ENCODE measurements around the gene GNAL.

Gene GNAL

GRCh38 chr18:11798271-11798670 lies 109.2 kb downstream of the GNAL start:
- Histone ChIP-seq H3K4me3 (ENCODE audit: low read depth in 1 of 2, low read length in 2 of 2) (no peak overlapping the region), H3K9ac (ENCODE audit: low read length) (no peak overlapping the region), H3K9me3 (ENCODE audit: low read length) (no peaks in the 10 kb centered on the region), H3K27me3 (ENCODE audit: control insufficient read depth in 1 of 2, insufficient read depth in 2 of 2, low read length in 2 of 2) (no peaks in the 10 kb centered on the region), H3K27ac (ENCODE audit: low read depth, low read length) (no peak overlapping the region), H3K4me1 (ENCODE audit: insufficient read depth, low read length) (no peaks in the 10 kb centered on the region), H3K36me3 (ENCODE audit: insufficient read depth, low read length) (no peaks in the 10 kb centered on the region)

DNA sequence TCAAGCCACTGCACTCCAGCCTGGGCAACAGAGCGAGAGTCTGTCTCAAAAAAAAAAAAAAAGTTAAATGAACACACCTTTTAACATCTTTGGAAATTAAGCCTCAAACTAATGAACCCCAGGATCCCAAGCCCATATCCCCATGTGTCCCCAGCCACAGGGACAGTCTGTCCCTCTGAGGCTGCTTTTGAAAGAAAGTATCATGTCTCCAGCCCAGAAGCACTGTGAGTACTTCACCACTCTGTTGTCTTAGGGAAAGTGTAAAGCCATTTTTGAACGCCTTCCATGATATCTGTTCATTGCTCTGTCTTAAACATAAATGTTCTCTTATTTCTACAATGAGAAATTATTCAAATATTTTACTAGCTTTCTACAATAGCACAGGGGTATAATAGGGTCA lies 110.0 kb downstream of the GNAL start:
- no peak overlapping the region for H3K4me3 ChIP-seq (ENCODE audit: low read depth in 1 of 2, low read length in 2 of 2)
- H3K9ac ChIP-seq (ENCODE audit: low read length), result no peak overlapping the region
- H3K36me3 ChIP-seq (ENCODE audit: insufficient read depth, low read length), result no peaks in the 10 kb centered on the region
- H3K9me3 ChIP-seq (ENCODE audit: low read length), result no peaks in the 10 kb centered on the region
- no peaks in the 10 kb centered on the region for H3K27me3 ChIP-seq (ENCODE audit: control insufficient read depth in 1 of 2, insufficient read depth in 2 of 2, low read length in 2 of 2)
- H3K4me1 ChIP-seq (ENCODE audit: insufficient read depth, low read length), result no peaks in the 10 kb centered on the region
- H3K27ac ChIP-seq (ENCODE audit: low read depth, low read length), result no peak overlapping the region

DNA sequence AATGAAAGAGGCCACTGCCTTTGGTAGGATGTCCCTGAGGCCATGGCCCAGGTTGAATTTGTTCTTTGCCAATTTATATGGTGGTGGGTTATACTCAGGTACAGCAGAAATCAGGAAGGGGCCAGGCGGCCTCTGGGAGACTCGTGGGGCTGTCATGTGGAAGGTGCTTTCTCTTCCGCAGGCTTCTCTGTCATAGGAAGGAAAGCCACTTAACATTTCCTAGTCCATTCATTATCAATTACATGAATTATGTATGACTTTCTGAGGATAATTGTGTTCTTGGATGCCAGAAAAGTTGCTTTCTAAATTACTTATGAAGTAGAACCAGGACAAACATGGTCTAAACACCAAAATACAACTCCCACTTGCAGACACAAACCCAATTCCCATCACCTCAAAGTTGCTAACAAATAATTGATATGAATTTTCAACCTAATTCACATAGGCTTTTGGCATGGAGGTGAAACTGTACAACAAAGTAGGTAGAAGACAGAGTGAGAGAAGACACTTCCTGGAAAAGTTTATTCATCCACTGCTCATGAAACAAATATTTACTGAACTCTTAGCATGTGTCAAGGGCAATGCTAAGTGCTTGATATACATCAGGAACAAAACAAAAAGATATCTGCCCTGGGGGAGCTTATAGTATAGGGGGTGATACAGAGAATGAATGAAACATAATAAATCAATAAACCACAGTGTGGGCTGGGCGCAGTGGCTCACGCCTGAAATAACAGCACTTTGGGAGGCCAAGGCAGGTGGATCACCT lies 111.7 kb downstream of the GNAL start:
- H3K9ac ChIP-seq (ENCODE audit: low read length), result no peak overlapping the region
- no peaks in the 10 kb centered on the region for H3K4me1 ChIP-seq (ENCODE audit: insufficient read depth, low read length)
- H3K27ac ChIP-seq (ENCODE audit: low read depth, low read length), result no peak overlapping the region
- H3K9me3 ChIP-seq (ENCODE audit: low read length), result no peaks in the 10 kb centered on the region
- no peaks in the 10 kb centered on the region for H3K27me3 ChIP-seq (ENCODE audit: control insufficient read depth in 1 of 2, insufficient read depth in 2 of 2, low read length in 2 of 2)
- no peaks in the 10 kb centered on the region for H3K36me3 ChIP-seq (ENCODE audit: insufficient read depth, low read length)
- H3K4me3 ChIP-seq (ENCODE audit: low read depth in 1 of 2, low read length in 2 of 2), result no peak overlapping the region

- H3K36me3 ChIP-seq (ENCODE audit: insufficient read depth, low read length), result no peaks in the 10 kb centered on the region
- no peak overlapping the region for H3K9ac ChIP-seq (ENCODE audit: low read length)
- H3K4me3 ChIP-seq (ENCODE audit: low read depth in 1 of 2, low read length in 2 of 2), result no peak overlapping the region
- H3K9me3 ChIP-seq (ENCODE audit: low read length), result no peaks in the 10 kb centered on the region
- H3K27me3 ChIP-seq (ENCODE audit: control insufficient read depth in 1 of 2, insufficient read depth in 2 of 2, low read length in 2 of 2), result no peaks in the 10 kb centered on the region
- H3K4me1 ChIP-seq (ENCODE audit: insufficient read depth, low read length), result no peaks in the 10 kb centered on the region
- no peak overlapping the region for H3K27ac ChIP-seq (ENCODE audit: low read depth, low read length)
Observed at GRCh38 chr18:11801573-11801972, 112.5 kb downstream of the GNAL start.

DNA sequence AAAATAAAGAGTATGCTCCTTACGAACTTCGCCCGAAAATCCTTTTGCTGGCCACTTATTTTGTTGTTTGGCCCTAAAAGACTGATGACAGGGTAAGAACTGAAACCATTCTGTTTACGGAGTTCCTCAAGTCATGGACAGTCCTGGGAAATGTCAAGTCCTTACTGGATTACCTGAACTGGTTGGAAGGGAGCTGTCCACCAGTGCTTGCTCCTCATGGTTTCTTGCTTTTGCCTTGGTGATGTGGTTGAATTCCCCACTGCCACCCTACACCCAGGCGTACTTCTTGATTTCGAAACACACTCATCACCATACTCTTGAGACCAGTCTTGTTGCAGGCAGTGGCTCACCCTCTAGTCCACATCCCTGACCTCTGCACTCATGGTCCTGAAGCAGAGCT lies 113.1 kb downstream of the GNAL start:
- Histone ChIP-seq H3K27me3 (ENCODE audit: control insufficient read depth in 1 of 2, insufficient read depth in 2 of 2, low read length in 2 of 2) (no peaks in the 10 kb centered on the region), H3K4me1 (ENCODE audit: insufficient read depth, low read length) (no peaks in the 10 kb centered on the region), H3K36me3 (ENCODE audit: insufficient read depth, low read length) (no peaks in the 10 kb centered on the region), H3K4me3 (ENCODE audit: low read depth in 1 of 2, low read length in 2 of 2) (no peak overlapping the region), H3K27ac (ENCODE audit: low read depth, low read length) (no peak overlapping the region), H3K9me3 (ENCODE audit: low read length) (no peaks in the 10 kb centered on the region), H3K9ac (ENCODE audit: low read length) (no peak overlapping the region)

DNA sequence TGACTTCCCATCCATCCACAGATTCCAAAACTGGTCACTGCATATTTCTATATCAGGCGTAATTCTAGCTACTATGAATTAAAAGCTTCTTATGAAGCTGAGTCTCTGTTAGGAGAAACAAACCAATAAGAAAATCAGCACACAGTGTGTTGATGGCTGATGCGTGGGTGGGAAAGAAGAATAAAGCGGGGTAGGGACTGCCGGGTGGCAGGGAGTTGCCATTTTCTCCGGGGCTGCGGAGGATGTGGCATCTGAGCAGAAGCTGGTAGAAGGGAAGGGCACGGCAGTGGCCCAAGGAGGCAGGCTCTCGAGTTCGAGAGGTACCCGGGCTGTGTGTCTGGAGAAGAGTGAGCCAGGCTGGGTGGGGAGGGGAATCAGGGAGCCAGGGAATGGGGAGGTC lies 113.5 kb downstream of the GNAL start:
- no peaks in the 10 kb centered on the region for H3K27me3 ChIP-seq (ENCODE audit: control insufficient read depth in 1 of 2, insufficient read depth in 2 of 2, low read length in 2 of 2)
- H3K4me3 ChIP-seq (ENCODE audit: low read depth in 1 of 2, low read length in 2 of 2), result no peak overlapping the region
- H3K4me1 ChIP-seq (ENCODE audit: insufficient read depth, low read length), result no peaks in the 10 kb centered on the region
- H3K9me3 ChIP-seq (ENCODE audit: low read length), result no peaks in the 10 kb centered on the region
- H3K36me3 ChIP-seq (ENCODE audit: insufficient read depth, low read length), result no peaks in the 10 kb centered on the region
- no peak overlapping the region for H3K27ac ChIP-seq (ENCODE audit: low read depth, low read length)
- no peak overlapping the region for H3K9ac ChIP-seq (ENCODE audit: low read length)

DNA sequence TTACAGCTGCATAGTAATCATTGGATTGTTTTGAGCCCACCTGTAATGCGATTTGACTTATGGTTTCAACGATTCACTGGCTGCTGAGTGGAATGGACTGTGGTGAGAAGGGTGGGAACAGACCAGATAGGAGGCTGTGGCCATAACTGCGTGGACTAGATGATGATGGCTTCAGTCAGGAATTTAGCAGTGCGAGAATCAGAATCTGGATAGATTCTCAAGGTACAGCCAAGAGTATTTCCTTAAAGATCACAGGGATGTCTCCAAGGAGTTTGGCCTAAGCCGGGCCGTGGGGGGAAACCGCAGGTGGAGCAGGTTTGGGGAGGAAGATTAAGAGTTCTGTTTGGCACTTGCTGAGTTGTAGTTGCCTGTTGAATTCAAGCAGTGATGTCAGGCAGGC lies 118.2 kb downstream of the GNAL start:
- no peaks in the 10 kb centered on the region for H3K9me3 ChIP-seq (ENCODE audit: low read length)
- no peaks in the 10 kb centered on the region for H3K36me3 ChIP-seq (ENCODE audit: insufficient read depth, low read length)
- no peaks in the 10 kb centered on the region for H3K27me3 ChIP-seq (ENCODE audit: control insufficient read depth in 1 of 2, insufficient read depth in 2 of 2, low read length in 2 of 2)
- H3K4me1 ChIP-seq (ENCODE audit: insufficient read depth, low read length), result no peaks in the 10 kb centered on the region
- H3K4me3 ChIP-seq (ENCODE audit: low read depth in 1 of 2, low read length in 2 of 2), result no peak overlapping the region
- H3K27ac ChIP-seq (ENCODE audit: low read depth, low read length), result no peak overlapping the region
- no peak overlapping the region for H3K9ac ChIP-seq (ENCODE audit: low read length)

DNA sequence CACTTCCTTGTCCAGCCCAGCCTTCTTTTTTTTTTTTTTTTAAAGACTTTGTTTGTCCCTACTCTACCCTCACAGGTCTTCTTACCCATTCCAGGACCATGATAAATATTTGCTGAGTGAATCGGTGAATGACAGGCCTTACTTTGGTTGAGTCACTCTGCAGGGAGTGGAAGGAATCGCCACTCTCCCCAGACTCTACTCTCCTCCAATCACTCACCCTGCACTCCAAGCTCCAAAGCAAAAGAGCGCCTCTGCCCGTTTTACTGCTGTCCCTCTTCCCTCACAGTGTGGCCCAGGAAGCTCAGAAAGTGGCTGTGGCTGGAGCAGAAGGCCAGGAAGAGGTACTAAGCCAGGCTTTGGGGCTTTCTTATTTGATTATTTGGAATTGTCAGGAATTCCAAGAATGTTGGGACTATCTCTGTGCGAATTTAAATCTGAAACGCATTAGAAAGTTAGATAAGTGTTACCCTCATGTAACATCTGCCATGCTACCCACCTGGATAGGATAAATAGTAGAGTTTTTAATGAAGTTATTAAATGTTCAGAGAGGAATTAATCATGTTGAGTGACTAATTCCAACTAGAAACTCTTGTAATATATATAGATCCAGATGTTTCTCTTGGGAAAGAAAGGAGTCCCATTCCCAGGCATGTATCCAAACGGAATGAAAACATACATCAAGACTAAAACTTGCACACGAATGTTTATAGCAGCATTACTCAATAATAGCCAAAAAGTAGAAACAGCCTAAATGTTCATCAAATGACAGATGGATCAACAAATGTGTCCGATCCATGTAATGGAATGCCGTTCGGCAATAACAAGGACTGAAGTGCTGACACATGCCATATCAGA lies 119.2 kb downstream of the GNAL start:
- Histone ChIP-seq H3K36me3 (ENCODE audit: insufficient read depth, low read length) (no peaks in the 10 kb centered on the region), H3K27ac (ENCODE audit: low read depth, low read length) (no peak overlapping the region), H3K9ac (ENCODE audit: low read length) (no peak overlapping the region), H3K9me3 (ENCODE audit: low read length) (no peaks in the 10 kb centered on the region), H3K4me3 (ENCODE audit: low read depth in 1 of 2, low read length in 2 of 2) (no peak overlapping the region), H3K4me1 (ENCODE audit: insufficient read depth, low read length) (no peaks in the 10 kb centered on the region), H3K27me3 (ENCODE audit: control insufficient read depth in 1 of 2, insufficient read depth in 2 of 2, low read length in 2 of 2) (no peaks in the 10 kb centered on the region)

DNA sequence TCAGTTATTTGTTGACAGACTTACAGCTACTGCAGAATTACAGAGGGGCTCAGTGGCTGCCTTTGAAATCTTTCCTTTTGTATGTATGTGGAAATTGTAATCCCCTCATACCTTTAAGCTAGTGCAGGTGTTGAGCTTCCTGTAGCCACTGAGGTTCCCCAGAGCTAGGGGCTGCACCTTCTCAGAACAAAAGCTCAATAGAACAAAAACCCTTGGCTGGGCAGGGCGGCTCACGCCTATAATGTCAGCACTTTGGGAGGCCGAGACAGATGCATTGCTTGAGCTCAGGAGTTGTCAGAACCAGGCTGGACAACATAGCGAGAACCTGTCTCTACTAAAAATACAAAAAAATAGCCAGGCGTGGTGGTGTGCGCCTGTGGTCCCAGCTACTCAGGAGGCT lies 120.8 kb downstream of the GNAL start:
- no peaks in the 10 kb centered on the region for H3K4me1 ChIP-seq (ENCODE audit: insufficient read depth, low read length)
- no peaks in the 10 kb centered on the region for H3K27me3 ChIP-seq (ENCODE audit: control insufficient read depth in 1 of 2, insufficient read depth in 2 of 2, low read length in 2 of 2)
- H3K27ac ChIP-seq (ENCODE audit: low read depth, low read length), result no peak overlapping the region
- no peaks in the 10 kb centered on the region for H3K9me3 ChIP-seq (ENCODE audit: low read length)
- no peak overlapping the region for H3K9ac ChIP-seq (ENCODE audit: low read length)
- H3K4me3 ChIP-seq (ENCODE audit: low read depth in 1 of 2, low read length in 2 of 2), result no peak overlapping the region
- H3K36me3 ChIP-seq (ENCODE audit: insufficient read depth, low read length), result no peaks in the 10 kb centered on the region

GRCh38 chr18:11810379-11810778 lies 121.3 kb downstream of the GNAL start:
- no peak overlapping the region for H3K4me3 ChIP-seq (ENCODE audit: low read depth in 1 of 2, low read length in 2 of 2)
- H3K4me1 ChIP-seq (ENCODE audit: insufficient read depth, low read length), result no peaks in the 10 kb centered on the region
- H3K36me3 ChIP-seq (ENCODE audit: insufficient read depth, low read length), result no peaks in the 10 kb centered on the region
- no peak overlapping the region for H3K9ac ChIP-seq (ENCODE audit: low read length)
- H3K9me3 ChIP-seq (ENCODE audit: low read length), result no peaks in the 10 kb centered on the region
- H3K27me3 ChIP-seq (ENCODE audit: control insufficient read depth in 1 of 2, insufficient read depth in 2 of 2, low read length in 2 of 2), result no peaks in the 10 kb centered on the region
- no peak overlapping the region for H3K27ac ChIP-seq (ENCODE audit: low read depth, low read length)

DNA sequence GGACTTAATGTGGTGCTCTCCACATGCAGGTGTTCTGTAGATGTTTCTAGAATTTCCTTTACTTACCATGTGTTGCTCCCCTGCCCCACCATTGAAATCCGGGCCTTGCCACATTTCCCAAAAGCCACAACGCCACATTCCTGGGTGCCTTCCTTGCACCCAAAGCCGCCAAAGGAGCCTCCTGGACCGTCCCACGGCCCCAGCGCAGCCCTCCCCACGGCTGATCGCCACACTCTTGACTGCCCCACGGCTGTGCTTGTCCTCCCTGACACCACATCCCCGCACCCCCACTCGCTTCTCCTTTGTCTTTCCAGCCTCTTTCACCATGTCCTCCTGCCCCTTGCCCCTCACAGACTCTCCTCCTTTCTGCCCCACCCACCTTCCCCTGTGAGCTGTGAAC lies 121.9 kb downstream of the GNAL start:
- Histone ChIP-seq H3K27ac (ENCODE audit: low read depth, low read length) (no peak overlapping the region), H3K4me3 (ENCODE audit: low read depth in 1 of 2, low read length in 2 of 2) (no peak overlapping the region), H3K9me3 (ENCODE audit: low read length) (no peaks in the 10 kb centered on the region), H3K36me3 (ENCODE audit: insufficient read depth, low read length) (no peaks in the 10 kb centered on the region), H3K27me3 (ENCODE audit: control insufficient read depth in 1 of 2, insufficient read depth in 2 of 2, low read length in 2 of 2) (no peaks in the 10 kb centered on the region), H3K4me1 (ENCODE audit: insufficient read depth, low read length) (no peaks in the 10 kb centered on the region), H3K9ac (ENCODE audit: low read length) (no peak overlapping the region)

- Histone ChIP-seq H3K9me3 (ENCODE audit: low read length) (no peaks in the 10 kb centered on the region), H3K27ac (ENCODE audit: low read depth, low read length) (no peak overlapping the region), H3K4me3 (ENCODE audit: low read depth in 1 of 2, low read length in 2 of 2) (no peak overlapping the region), H3K36me3 (ENCODE audit: insufficient read depth, low read length) (no peaks in the 10 kb centered on the region), H3K27me3 (ENCODE audit: control insufficient read depth in 1 of 2, insufficient read depth in 2 of 2, low read length in 2 of 2) (no peaks in the 10 kb centered on the region), H3K9ac (ENCODE audit: low read length) (no peak overlapping the region), H3K4me1 (ENCODE audit: insufficient read depth, low read length) (no peaks in the 10 kb centered on the region)
Observed at GRCh38 chr18:11817229-11817628, 128.2 kb downstream of the GNAL start.
